GM12878 (cell line): ENCODE results near the gene COL25A1. TPM values are rescaled to one million over a fixed set of nuclear protein-coding genes. Genes with fewer than 3 reads are reported as not detected.

Source experiments
- ATAC-seq: fragments of 200-7000 bp; cut with Tn5 transposase; 3 replicates; pipeline ENCODE4 v1.9.1; 2020; ENCODE audit warnings: mild to moderate bottlenecking, moderate library complexity
- BruUV-seq: library from RNA; stranded (reverse); fragments of 400-500 nt; replicated peaks from 2 replicates; lab custom pipeline; 2021; lab: Mats Ljungman, UMichigan
- CTCF ChIA-PET: fragments of 300-600 bp; sonication (Branson Sonifier 250); formaldehyde crosslinking; extraction: SDS; loops from one replicate; lab custom pipeline; 2021; ENCODE audit warnings: inconsistent platforms; lab: Yijun Ruan, JAX
- POLR2A ChIA-PET: fragments of 350-600 bp; formaldehyde crosslinking; extraction: SDS; loops from one replicate; lab custom pipeline; 2021; ENCODE audit warnings: inconsistent platforms; lab: Charles Lee
- RAD21 ChIA-PET: fragments of 300-600 bp; sonication (Branson Sonifier 250); formaldehyde crosslinking; loops from one replicate; lab custom pipeline; 2023; ENCODE audit warnings: antibody characterized with exemption; ENCODE audit not compliant: unreplicated experiment; lab: Charles Lee
- SMC1A ChIA-PET: fragments of 300-600 bp; sonication (Branson Sonifier 250); formaldehyde crosslinking; loops from one replicate; lab custom pipeline; 2023; ENCODE audit not compliant: unreplicated experiment, uncharacterized antibody; lab: Charles Lee
- DNase-seq: peaks from one replicate; pipeline ENCODE4 v3.0.0-alpha.2; 2011; ENCODE audit warnings: low read depth, low spot score
- FAIRE-seq: peaks from 3 replicates; lab custom pipeline; 2011; peaks lifted over from hg19 to GRCh38; lab: Jason Lieb, UNC
- H2AFZ ChIP-seq: 2 replicates; pipeline ENCODE4 v1.6.0; 2011; ENCODE audit warnings: low read depth, low read length, control low read depth; ENCODE audit not compliant: control insufficient read depth
- H3K27ac ChIP-seq: 2 replicates; pipeline ENCODE4 v1.5.1; 2011; ENCODE audit warnings: control low read depth; ENCODE audit not compliant: control insufficient read depth, insufficient read depth
- H3K27me3 ChIP-seq, 2 experiments: replicated peaks in 1 of 2; 2 replicates each; pipeline versions ENCODE4 v1.6.0 to v1.6.1; 2011; ENCODE audit warnings: low read length in 1 of 2; ENCODE audit not compliant: control insufficient read depth in 2 of 2, insufficient read depth in 2 of 2
- H3K36me3 ChIP-seq, 2 experiments: 2 replicates each; pipeline ENCODE4 v1.5.1; 2011; ENCODE audit warnings: low read length in 1 of 2; ENCODE audit not compliant: control insufficient read depth in 2 of 2, insufficient read depth in 2 of 2
- H3K4me1 ChIP-seq: 2 replicates; pipeline ENCODE4 v1.6.1; 2011; ENCODE audit warnings: mild to moderate bottlenecking, low read length, moderate library complexity, mixed read lengths; ENCODE audit not compliant: control insufficient read depth, insufficient read depth
- H3K4me2 ChIP-seq: 2 replicates; pipeline ENCODE4 v1.6.0; 2011; ENCODE audit warnings: control low read depth; ENCODE audit not compliant: control insufficient read depth, insufficient read depth
- H3K4me3 ChIP-seq: fragments of 200-600 bp; sonication (generic); 2 replicates; pipeline ENCODE4 v1.5.1; 2016
- H3K79me2 ChIP-seq: 2 replicates; pipeline ENCODE4 v1.6.0; 2011; ENCODE audit warnings: low read length; ENCODE audit not compliant: control insufficient read depth, insufficient read depth
- H3K9ac ChIP-seq: 2 replicates; pipeline ENCODE4 v1.8.0; 2011; ENCODE audit warnings: low read length, control low read depth, mixed read lengths; ENCODE audit not compliant: control insufficient read depth, insufficient read depth
- H3K9me3 ChIP-seq: replicated peaks from 3 replicates; pipeline ENCODE4 v1.5.1; 2011; ENCODE audit warnings: mild to moderate bottlenecking, low read length; ENCODE audit not compliant: control insufficient read depth, insufficient read depth
- H4K20me1 ChIP-seq: 2 replicates; pipeline ENCODE4 v1.6.0; 2011; ENCODE audit not compliant: control insufficient read depth, insufficient read depth
- ATF3 ChIP-seq: IDR thresholded peaks from 2 replicates; pipeline ENCODE4 v1.6.1; 2011; ENCODE audit warnings: low read depth, mild to moderate bottlenecking, low read length, moderate library complexity, borderline replicate concordance; ENCODE audit errors: extremely low read depth
- CBX5 ChIP-seq: sonication (generic); IDR thresholded peaks from 2 replicates; pipeline ENCODE4 v1.6.1; 2016; ENCODE audit warnings: low read depth, moderate library complexity, mild to moderate bottlenecking, inconsistent platforms
- CHD1 ChIP-seq: IDR thresholded peaks from 2 replicates; pipeline ENCODE4 v1.6.1; 2012; ENCODE audit warnings: low read depth, low read length, improper control_type of control experiment
- CHD4 ChIP-seq: fragments of 200-600 bp; sonication (generic); IDR thresholded peaks from 2 replicates; pipeline ENCODE4 v1.6.1; 2016; ENCODE audit warnings: mild to moderate bottlenecking
- E2F8 ChIP-seq: fragments of 450-650 bp; IDR thresholded peaks from 2 replicates; pipeline ENCODE4 v1.6.1; 2018; ENCODE audit warnings: mild to moderate bottlenecking, low read depth, moderate library complexity; ENCODE audit not compliant: partially characterized antibody
- HCFC1 ChIP-seq: fragments of 150-350 bp; IDR thresholded peaks from 2 replicates; pipeline ENCODE4 v1.6.1; 2014; ENCODE audit warnings: low read length
- JUNB ChIP-seq: IDR thresholded peaks from 2 replicates; pipeline ENCODE4 v1.6.1; 2016; ENCODE audit warnings: antibody characterized with exemption, mild to moderate bottlenecking
- JUND ChIP-seq: IDR thresholded peaks from 2 replicates; pipeline ENCODE4 v1.6.1; 2012; ENCODE audit warnings: low read depth, mild to moderate bottlenecking, low read length, improper control_type of control experiment, moderate library complexity
- NFYA ChIP-seq: IDR thresholded peaks from 2 replicates; pipeline ENCODE4 v1.6.1; 2011; ENCODE audit warnings: low read depth, mild to moderate bottlenecking, low read length, improper control_type of control experiment, borderline replicate concordance
- POU2F2 ChIP-seq: IDR thresholded peaks from 3 replicates; pipeline ENCODE4 v1.6.1; 2011; ENCODE audit warnings: low read depth, mild to moderate bottlenecking, low read length, borderline replicate concordance
- RAD21 ChIP-seq: IDR thresholded peaks from 2 replicates; pipeline ENCODE4 v1.6.1; 2011; ENCODE audit warnings: mild to moderate bottlenecking, low read depth, low read length, moderate library complexity; ENCODE audit not compliant: insufficient read depth
- RELA ChIP-seq: fragments of 450-650 bp; IDR thresholded peaks from 2 replicates; pipeline ENCODE4 v1.8.0; 2014; ENCODE audit warnings: borderline replicate concordance; ENCODE audit not compliant: partially characterized antibody
- SUZ12 ChIP-seq: fragments of 200-600 bp; sonication (generic); IDR thresholded peaks from one replicate; pipeline ENCODE4 v1.6.1; 2018; ENCODE audit warnings: antibody characterized with exemption, mild to moderate bottlenecking; ENCODE audit not compliant: unreplicated experiment
- YBX1 ChIP-seq: fragments of 450-650 bp; IDR thresholded peaks from 2 replicates; pipeline ENCODE4 v1.6.1; 2016; ENCODE audit warnings: antibody characterized with exemption
- YY1 ChIP-seq: IDR thresholded peaks from 2 replicates; pipeline ENCODE4 v1.6.1; 2011; ENCODE audit warnings: low read depth, mild to moderate bottlenecking, low read length
- ZBTB11 ChIP-seq: fragments of 450-650 bp; formaldehyde crosslinking; IDR thresholded peaks from 2 replicates; pipeline ENCODE4 v1.5.0; 2022; ENCODE audit warnings: mild to moderate bottlenecking, missing genetic modification characterization
- WGBS: methylation state at CpG from one replicate; pipeline ENCODE4 v1.1.6; 2016; ENCODE audit warnings: low lambda C conversion rate; ENCODE audit not compliant: insufficient replicate concordance, insufficient coverage; ENCODE audit errors: missing lambda C conversion rate; 5-methylcytosine and 5-hydroxymethylcytosine counted together
- in situ Hi-C: fragments of 300-500 bp; cut with MboI; formaldehyde crosslinking; loops from 9 replicates; pipeline ENCODE4 v1.14.3; 2018; ENCODE audit warnings: mixed read lengths
- intact Hi-C: fragments of 100-400 bp; cut with micrococcal nuclease; formaldehyde crosslinking; loops from one replicate; pipeline ENCODE4 v1.14.2; 2022; ENCODE audit not compliant: unreplicated experiment
- polyA plus RNA-seq, 11 experiments: library from polyadenylated mRNA; depleted of rRNA in 4 of 11; unstranded in 6 of 11; stranded (reverse) in 5 of 11; fragments of >200 nt; fragmentation: Nextera tagmentation in 4 of 11; fragmentation: Illumina TruSeq in 1 of 11; extraction: Ambion mirVana in 4 of 11; extraction: Trizol in 1 of 11; gene quantifications; 1 replicate in 1 of 11; 2 replicates in 10 of 11; pipeline versions ENCODE4 v1.2.1 to v1.2.3, GENCODE V29; 2011 to 2016; ENCODE audit warnings: inconsistent platforms in 2 of 11, missing spikeins in 2 of 11, low read depth in 1 of 11
- total RNA-seq, 4 experiments: library from RNA; depleted of rRNA in 3 of 4; stranded (reverse); fragments of >200 nt in 3 of 4; fragmentation: Illumina TruSeq in 1 of 4; extraction: Trizol in 1 of 4; gene quantifications; 2 replicates each; pipeline versions ENCODE4 v1.2.1 to v1.2.3, GENCODE V29; 2013 to 2021
- TF ChIP-seq, protein P1 (sequence below): IDR thresholded peaks from 2 replicates; pipeline ENCODE4 v1.6.1; 2011; ENCODE audit warnings: borderline replicate concordance, low read depth, mild to moderate bottlenecking, moderate library complexity, mixed read lengths, low read length; ENCODE audit not compliant: insufficient read depth; ENCODE audit errors: extremely low read length

COL25A1 gene
- total and polyA plus RNA-seq, 10 of the 15 experiments (the other 5 are each of a cell fraction or from before 2014, with no cell fraction given): 0.01 to 0.26 (median 0.12) TPM; not detected in 6

DNA sequence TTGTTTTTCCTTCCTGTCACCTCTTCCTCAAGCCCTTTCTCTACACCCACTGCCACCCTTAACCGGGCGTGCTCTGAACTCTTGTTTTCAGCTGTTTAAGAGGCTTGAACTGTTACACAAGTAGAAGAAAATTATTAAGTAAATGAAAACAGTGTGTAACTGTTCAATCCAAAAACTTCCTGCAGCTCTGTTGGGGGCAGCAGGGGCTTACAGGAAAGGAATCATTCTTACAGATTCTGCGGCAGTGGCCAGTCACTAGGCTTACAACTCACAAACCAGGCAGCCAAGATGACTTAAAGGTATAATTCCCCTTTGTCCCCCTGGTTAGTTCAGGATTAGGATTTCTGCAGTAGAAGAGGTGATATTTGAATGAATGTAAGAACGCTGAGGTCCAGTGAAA is 469.4 kb downstream of the COL25A1 start:
- H3K79me2 ChIP-seq: no peaks in the 10 kb centered on the region
- DNase-seq (no peak), FAIRE-seq (no peak), ATAC-seq (no peak)
- POLR2A ChIA-PET: no interaction called here
- RAD21 ChIA-PET: interaction anchor here (1.4 to 3.1 kb wide), 2 partner anchors 464 to 466 kb away, joined by 3 to 7 read pairs; no protein-coding TSS in a partner anchor
- BruUV-seq: no TSS peak
- H3K27me3 ChIP-seq: no peaks in the 10 kb centered on the region
- in situ Hi-C loops: no loop called here
- TF ChIP-seq RELA: no peak
- TF ChIP-seq RAD21: no peak
- no peak for TF ChIP-seq HCFC1
- no peak for TF ChIP-seq CHD1
- no peak for TF ChIP-seq SUZ12
- TF ChIP-seq CBX5: no peak
- TF ChIP-seq, protein P1, sequence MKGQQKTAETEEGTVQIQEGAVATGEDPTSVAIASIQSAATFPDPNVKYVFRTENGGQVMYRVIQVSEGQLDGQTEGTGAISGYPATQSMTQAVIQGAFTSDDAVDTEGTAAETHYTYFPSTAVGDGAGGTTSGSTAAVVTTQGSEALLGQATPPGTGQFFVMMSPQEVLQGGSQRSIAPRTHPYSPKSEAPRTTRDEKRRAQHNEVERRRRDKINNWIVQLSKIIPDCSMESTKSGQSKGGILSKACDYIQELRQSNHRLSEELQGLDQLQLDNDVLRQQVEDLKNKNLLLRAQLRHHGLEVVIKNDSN: no peak
- TF ChIP-seq JUND: no peak
- TF ChIP-seq ATF3: no peak
- no peak for TF ChIP-seq NFYA
- no peak for TF ChIP-seq ZBTB11
- no peak for TF ChIP-seq YY1
- no peak for TF ChIP-seq JUNB
- TF ChIP-seq POU2F2: no peak
- TF ChIP-seq E2F8: no peak
- no peak for TF ChIP-seq YBX1
- no peak for TF ChIP-seq CHD4
- no peaks in the 10 kb centered on the region for H4K20me1 ChIP-seq
- no peaks in the 10 kb centered on the region for H3K4me1 ChIP-seq
- CTCF ChIA-PET: interaction anchor here (1.9 kb wide), 1 partner anchor 466 kb away, joined by 9 read pairs; no protein-coding TSS in a partner anchor
- H3K9me3 ChIP-seq: no peaks in the 10 kb centered on the region
- intact Hi-C loops: loop anchor here (10.0 kb wide), 1 partner anchor 462 kb away; no protein-coding TSS in a partner anchor
- H3K4me3 ChIP-seq: no peak overlapping the region
- H3K36me3 ChIP-seq: no peaks in the 10 kb centered on the region
- WGBS: 41% methylated on average over 4 of the region's 4 CpGs
- no peak overlapping the region for H3K9ac ChIP-seq
- no peak overlapping the region for H3K4me2 ChIP-seq
- H2AFZ ChIP-seq: no peak overlapping the region
- no peak overlapping the region for H3K27ac ChIP-seq
- SMC1A ChIA-PET: interaction anchor here (1.1 kb wide), 1 partner anchor 461 kb away, joined by 4 read pairs; no protein-coding TSS in a partner anchor
